HG03175 (cell line): ENCODE results near the gene MVB12B.

Experiments
- ATAC-seq: cut with Tn5 transposase; IDR thresholded peaks from one replicate; pipeline ENCODE4 v1.9.1; 2021; ENCODE audit warnings: mild to moderate bottlenecking, moderate library complexity; ENCODE audit not compliant: unreplicated experiment

MVB12B gene

GRCh38 chr9:126302730-126303129, 23.9 kb upstream of the MVB12B start:
- ATAC-seq, result no peak

DNA sequence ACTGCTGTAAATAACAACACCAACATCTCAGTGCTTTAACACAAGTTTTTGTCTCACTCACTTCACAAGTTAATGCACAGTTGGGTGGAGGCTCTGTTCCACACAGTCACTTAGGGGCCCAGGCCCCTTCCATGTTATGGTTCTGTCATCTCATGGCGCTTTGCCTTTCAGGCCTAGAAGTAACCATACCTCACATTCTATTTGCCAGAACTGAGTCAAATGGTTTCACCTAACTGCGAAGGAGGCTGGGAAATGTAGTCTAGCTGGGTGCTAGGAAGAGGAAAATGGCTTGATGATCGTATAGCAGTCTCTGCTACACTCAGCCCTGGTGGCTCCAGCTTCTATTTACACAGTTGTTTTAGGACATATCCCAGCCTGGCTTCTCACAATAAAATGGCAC, 23.1 kb upstream of the MVB12B start:
- no peak for ATAC-seq

DNA sequence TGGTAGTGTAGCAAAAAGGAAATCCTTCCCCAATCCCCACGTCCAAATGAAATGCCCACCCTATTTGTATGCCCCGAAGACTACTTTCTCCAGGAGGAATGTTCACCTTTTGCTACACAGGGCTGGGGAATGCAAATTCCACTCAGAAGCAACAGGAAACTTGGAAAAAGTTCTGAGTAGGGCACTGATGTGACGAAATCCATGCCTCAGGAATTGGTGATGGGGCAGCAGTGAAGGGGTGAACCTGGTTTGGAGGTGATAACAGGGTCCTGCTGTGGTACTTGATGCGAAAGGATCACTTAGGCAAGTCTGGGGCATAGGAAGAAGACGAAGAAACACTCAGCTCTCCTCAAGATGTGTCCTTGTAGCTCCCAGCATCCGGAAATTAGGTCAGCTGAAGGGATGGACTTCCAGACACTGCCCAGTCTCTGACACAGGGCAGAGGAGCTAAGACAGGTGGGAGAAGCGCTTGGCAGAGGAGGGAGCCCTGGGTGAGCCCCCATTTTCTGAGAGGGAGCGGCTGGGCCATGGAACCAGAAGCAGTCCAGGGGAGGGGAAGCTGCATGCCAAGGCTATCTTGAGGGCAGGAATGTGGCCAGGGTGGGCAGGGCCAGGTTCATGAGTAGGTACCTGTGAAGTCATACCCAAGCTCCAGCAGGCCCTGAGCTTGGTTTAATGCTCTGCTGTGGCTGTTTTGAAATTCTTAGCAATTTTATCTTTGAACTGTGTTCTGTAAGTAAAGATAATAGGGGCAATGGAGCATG, 22.2 kb upstream of the MVB12B start:
- no peak for ATAC-seq

GRCh38 chr9:126304971-126305320, 21.7 kb upstream of the MVB12B start:
- no peak for ATAC-seq

DNA sequence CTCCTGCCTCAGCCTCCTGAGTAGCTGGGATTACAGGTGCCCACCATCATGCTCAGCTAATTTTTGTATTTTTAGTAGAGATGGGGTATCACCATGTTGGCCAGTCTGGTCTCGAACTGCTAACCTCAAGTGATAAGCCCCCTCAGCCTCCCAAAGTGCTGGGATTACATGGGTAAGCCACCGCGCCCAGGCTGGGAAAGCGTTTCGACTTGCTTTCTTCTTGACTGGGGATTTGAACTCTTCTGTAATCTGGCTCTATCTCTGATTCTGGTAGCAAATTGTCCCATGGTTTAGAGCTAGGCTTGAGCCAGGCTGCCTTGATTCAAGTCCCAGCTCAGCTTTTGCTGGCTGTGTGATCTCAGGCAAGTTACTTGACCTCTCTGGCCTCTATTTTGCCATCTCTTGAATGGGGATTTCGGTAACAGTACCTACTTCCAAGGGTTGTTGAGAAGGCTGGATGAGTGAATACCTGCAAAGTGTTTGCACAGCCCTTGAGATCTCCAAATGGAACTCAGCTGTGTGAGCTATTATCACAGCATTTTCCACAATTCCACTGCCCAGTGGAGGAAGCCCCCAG, 20.5 kb upstream of the MVB12B start:
- no peak for ATAC-seq

DNA sequence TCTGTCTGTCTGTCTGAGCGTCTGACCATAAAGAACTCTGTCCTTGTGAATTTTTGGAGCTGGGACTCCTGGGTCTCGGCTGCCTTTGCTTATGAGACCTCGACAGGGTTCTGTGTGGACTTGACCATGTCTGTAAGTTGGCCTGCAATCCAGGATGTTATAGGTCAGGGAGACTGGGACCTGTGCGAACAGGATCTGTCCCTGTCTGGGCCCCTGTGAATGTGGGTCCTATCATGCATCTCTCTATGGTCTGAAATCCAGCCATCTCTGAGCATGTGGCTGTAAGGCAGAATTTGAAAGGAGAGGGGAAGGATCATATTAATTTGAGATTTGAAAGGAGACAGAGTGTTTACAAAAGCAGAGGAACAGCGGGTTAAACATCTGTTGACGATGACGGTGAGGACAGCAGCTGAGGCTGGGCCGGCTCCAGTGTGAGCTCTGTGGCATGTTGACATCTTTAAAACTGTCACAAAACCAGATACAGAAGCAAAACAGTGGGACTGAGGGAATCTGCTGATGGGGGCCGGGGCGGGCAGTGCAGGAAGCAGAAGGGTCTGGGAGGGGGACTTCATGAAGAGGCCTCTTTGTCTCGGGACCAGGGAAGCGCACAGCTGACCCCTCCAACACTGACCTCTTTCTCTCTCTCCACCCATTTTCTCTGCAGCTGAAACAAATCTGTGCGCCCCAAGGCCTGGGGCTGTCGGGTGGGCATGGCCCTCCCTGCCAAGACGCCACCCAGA, 19.1 kb upstream of the MVB12B start:
- ATAC-seq, result no peak

DNA sequence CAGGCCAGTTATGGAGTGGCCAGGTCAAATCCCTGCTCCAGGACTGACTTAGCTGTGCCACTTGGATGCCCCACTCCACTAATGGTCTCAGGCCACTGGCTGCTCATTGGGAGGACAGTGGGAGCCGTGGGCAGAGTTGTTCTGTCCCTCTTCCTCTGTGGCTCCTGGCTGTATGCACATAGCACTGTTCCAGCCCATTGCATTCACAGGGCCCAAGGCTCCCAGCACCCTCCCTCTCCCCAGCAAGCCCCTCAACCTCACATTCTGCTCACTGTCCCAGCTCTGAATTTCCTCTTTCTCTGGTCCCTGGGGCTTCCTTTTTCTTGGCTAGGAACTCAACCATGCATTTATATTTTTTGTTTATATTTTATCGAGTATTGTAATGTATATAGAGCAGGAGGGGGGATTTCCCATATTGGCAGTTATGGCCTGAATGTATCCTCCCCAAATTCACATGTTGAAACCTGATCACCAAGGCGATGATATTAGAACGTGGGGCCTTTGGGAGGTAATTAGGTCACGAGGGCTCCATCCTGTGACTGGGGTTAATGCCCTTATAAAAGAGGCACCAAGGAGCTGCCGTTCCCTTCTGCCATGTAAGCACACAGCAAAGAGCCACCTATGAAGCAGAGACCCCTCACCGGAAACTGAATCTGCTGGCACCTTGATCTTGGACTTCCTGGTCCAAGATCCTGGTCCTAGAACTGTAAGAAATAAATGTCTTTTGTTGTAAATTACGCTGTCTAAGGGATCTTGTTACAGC, 17.0 kb upstream of the MVB12B start:
- ATAC-seq, result no peak

DNA sequence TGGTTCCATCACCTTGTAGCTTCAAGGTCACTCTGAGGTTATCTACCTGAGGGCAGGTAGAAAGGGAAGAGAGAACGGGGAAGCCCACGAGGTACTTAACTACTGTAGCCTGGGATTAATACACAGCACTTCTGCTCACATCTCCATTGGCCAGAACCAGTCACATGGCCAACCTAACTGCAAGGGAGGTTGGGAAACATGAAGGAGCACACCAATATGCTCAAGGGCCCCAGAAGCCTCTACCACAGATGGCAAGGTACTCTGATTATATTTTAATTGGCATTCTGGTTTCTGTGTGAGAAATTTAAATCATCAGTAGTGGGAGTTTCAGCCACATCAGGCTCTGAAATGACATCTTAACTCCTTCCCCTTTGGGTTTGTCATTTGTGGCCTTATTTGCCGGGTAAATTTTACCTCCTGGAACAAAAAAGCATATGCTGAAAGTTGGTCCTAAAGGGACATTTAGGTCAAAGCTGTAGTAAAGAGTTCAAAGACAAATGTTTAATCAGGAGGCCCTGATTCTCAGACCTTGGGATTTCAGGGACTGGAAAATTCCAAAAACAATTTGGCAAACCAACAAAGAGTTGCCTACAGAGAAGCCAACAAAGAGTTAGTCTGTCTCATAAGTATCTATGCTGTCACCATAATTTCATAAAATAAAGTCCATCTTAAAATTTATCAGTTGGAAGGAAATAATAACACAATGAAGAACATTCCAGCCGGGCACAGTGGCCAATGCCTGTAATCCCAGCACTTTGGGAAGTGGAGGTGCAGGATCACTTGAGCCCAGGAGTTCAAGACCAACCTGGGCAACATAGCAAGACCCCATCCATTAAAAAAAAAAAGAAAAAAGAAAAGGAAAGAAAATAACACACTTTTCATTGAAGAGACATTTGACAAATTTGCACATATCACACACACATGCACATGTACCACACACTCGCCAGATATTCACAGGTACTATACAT, 13.8 kb upstream of the MVB12B start:
- ATAC-seq, result no peak

- ATAC-seq, result no peak
Observed at GRCh38 chr9:126316085-126316655, 10.5 kb upstream of the MVB12B start.

GRCh38 chr9:126317513-126317912, 9.1 kb upstream of the MVB12B start:
- ATAC-seq, result no peak

GRCh38 chr9:126318858-126319257, 7.8 kb upstream of the MVB12B start:
- ATAC-seq, result no peak

DNA sequence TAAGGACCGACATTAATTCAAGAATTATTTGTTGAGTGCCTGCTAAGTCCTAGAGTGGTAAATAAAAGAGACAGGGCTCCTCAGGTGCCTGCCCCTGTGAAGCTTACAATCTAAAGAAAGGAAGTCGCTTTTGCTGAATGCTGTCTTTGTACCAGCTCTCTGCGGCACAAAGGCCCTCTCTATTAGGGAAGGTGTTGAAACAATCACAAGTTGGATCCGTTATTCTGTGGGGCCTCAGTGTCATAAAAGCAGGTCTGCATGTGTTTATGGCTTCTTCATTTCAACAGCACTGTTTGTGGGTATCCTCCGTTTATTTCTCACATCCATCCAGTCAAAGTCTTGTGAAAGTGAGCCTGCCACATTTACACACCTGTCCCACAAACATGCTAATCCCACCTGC, 7.0 kb upstream of the MVB12B start:
- no peak for ATAC-seq

DNA sequence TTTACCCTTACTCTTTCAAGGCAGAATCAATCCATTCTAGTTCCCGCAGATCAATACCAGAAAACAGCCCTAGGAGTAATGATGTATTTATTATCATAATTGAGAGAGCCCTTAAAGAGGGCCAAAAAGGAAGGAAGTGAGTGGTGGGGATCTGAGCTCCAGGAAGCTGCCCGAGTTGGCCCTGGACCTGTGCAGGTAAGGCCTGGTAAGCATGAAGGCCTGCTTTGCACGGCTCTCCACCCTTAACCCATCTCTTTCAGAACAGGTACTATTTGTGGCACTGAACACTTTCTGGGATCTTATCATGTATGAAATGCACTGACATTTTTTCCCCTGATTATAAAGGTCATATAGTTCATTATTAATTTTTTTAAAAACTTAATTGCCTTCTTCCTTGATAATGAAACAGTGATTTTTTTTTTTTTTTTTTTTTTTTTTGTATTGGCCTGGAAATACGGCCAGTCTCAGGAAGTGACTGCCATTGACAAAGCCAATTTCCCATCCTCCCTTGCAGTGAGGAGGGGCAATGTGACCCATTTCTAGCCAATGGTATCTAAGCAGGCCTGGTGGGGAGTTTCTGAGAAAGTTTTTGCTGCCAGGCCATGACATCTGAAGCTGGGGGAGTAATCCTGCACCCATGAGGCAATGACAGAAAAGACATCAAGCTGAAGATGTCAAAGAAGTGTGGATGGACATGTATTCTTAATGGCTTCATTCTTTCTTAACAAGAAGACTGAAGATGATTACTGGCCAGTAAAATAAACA, 6.3 kb upstream of the MVB12B start:
- ATAC-seq, result no peak

DNA sequence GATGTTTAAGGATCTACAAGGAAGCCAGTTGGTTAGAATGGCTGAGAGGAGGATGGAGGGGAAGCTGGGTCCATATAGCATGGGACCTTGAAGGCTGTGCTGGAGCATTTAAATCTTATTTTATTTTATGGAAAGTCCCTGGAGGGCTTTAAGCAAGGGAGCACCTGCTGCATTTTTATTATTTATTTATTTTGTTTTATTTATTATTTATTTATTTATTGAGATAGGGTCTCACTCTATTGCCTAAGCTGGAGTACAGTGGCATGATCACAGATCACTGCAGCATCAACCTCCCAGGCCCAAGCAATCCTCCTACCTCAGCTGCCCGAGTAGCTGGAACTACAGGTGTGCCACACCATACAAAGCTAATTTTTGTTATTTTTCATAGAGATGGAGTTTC, 4.9 kb upstream of the MVB12B start:
- no peak for ATAC-seq

GRCh38 chr9:126325821-126326220, 808 bp upstream of the MVB12B start:
- ATAC-seq, result no peak

DNA sequence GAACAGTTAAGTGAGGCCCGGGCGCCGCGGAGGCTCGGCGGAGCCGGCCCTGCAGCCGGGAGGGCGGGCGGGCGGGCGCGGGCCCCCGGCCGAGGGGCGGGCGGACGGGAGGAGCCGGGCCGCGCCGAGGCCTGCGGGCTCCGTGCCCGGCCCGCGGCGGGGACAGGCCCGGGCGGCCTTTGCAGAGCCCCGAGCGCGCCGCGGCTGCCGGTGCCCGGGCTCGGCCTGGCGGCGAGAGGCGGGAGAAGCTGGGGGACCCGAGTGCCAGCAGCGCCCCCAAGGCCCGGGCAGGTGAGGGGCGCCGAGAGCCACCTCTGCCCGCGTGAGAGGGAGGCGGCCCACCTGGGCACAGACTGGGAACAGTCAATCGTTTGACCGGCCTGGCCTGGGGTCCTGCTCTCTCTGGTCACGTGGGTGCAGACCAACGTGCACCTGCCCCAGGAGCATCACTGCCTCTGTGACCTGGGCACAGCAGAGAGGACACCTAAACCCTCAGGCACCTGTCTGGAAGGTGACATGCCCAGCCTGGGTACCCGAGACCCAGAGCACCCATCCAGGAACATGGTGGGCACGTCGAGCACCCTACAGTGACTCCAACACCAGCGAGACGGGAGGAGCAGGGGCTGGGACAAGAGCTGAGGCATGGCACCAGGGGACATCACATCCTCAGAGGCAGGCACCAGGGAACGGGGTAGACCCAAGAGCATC, 531 bp downstream of the MVB12B start:
- no peak for ATAC-seq

GRCh38 chr9:126327714-126328185, 1.1 kb downstream of the MVB12B start:
- no peak for ATAC-seq

- no peak for ATAC-seq
Observed at GRCh38 chr9:126328407-126328806, 1.8 kb downstream of the MVB12B start.
